Memory B cell (primary cell): ENCODE results near the gene H6PD.

Experiments used
- ATAC-seq: fragments of 150-1000 bp; cut with Tn5 transposase; 2 replicates; pipeline ENCODE4 v1.10.0; 2021; ENCODE audit warnings: low read depth, mild to moderate bottlenecking, moderate library complexity
- DNase-seq, 2 donors: peaks; one replicate each; pipeline ENCODE4 v3.0.0; 2022; ENCODE audit warnings: low spot score in 2 of 2
- H3K27ac Mint-ChIP-seq: one replicate; pipeline ENCODE4 v1.8.0; 2022; ENCODE audit warnings: mild to moderate bottlenecking, moderate library complexity, mixed read lengths
- H3K27me3 Mint-ChIP-seq: one replicate; pipeline ENCODE4 v1.8.0; 2022; ENCODE audit warnings: mixed read lengths
- H3K36me3 Mint-ChIP-seq: one replicate; pipeline ENCODE4 v1.8.0; 2022; ENCODE audit warnings: mild to moderate bottlenecking, mixed read lengths
- H3K4me1 Mint-ChIP-seq: one replicate; pipeline ENCODE4 v1.8.0; 2022; ENCODE audit warnings: mixed read lengths
- H3K4me3 Mint-ChIP-seq: one replicate; pipeline ENCODE4 v1.8.0; 2022; ENCODE audit warnings: mild to moderate bottlenecking, moderate library complexity, mixed read lengths
- H3K9me3 Mint-ChIP-seq: one replicate; pipeline ENCODE4 v1.8.0; 2022; ENCODE audit warnings: mixed read lengths

Gene H6PD

GRCh38 chr1:9265037-9265436 lies 30.5 kb downstream of the H6PD start:
- Mint-ChIP-seq H3K4me3 (no peak overlapping the region), H3K4me1 (peaks cover 13% of the 10 kb centered on the region), H3K27me3 (no peaks in the 10 kb centered on the region), H3K27ac (no peak overlapping the region), H3K36me3 (peaks cover 23% of the 10 kb centered on the region), H3K9me3 (no peaks in the 10 kb centered on the region)
- ATAC-seq (no peak), DNase-seq (no peak)

- Mint-ChIP-seq H3K27me3 (no peaks in the 10 kb centered on the region), H3K4me1 (peaks cover 4% of the 10 kb centered on the region), H3K36me3 (peaks cover 20% of the 10 kb centered on the region), H3K4me3 (no peak overlapping the region), H3K27ac (no peak overlapping the region), H3K9me3 (no peaks in the 10 kb centered on the region)
- DNase-seq (no peak), ATAC-seq (no peak)
These were observed 31.4 kb downstream of the H6PD start for GRCh38 chr1:9265968-9266367.

GRCh38 chr1:9267352-9267686 lies 32.7 kb downstream of the H6PD start:
- Mint-ChIP-seq H3K36me3 (peaks cover 15% of the 10 kb centered on the region), H3K4me1 (peaks cover 2% of the 10 kb centered on the region), H3K27ac (no peak overlapping the region), H3K4me3 (no peak overlapping the region), H3K9me3 (no peaks in the 10 kb centered on the region), H3K27me3 (no peaks in the 10 kb centered on the region)
- ATAC-seq (no peak), DNase-seq (no peak)

GRCh38 chr1:9267827-9268581 lies 33.4 kb downstream of the H6PD start:
- DNase-seq (no peak), ATAC-seq (no peak)
- H3K4me3 Mint-ChIP-seq: no peak overlapping the region
- H3K27ac Mint-ChIP-seq: no peak overlapping the region
- H3K36me3 Mint-ChIP-seq: peaks cover 14% of the 10 kb centered on the region
- no peaks in the 10 kb centered on the region for H3K9me3 Mint-ChIP-seq
- H3K27me3 Mint-ChIP-seq: no peaks in the 10 kb centered on the region
- H3K4me1 Mint-ChIP-seq: peaks cover 2% of the 10 kb centered on the region

- no peak for ATAC-seq
- H3K4me3 Mint-ChIP-seq: no peak overlapping the region
- H3K36me3 Mint-ChIP-seq: peaks cover 12% of the 10 kb centered on the region
- H3K27me3 Mint-ChIP-seq: no peaks in the 10 kb centered on the region
- H3K9me3 Mint-ChIP-seq: no peaks in the 10 kb centered on the region
- H3K4me1 Mint-ChIP-seq: peaks cover 2% of the 10 kb centered on the region
- no peak for DNase-seq
- H3K27ac Mint-ChIP-seq: no peak overlapping the region
These were observed 34.5 kb downstream of the H6PD start for GRCh38 chr1:9269078-9269501.

- H3K4me1 Mint-ChIP-seq: peaks cover 2% of the 10 kb centered on the region
- no peak overlapping the region for H3K4me3 Mint-ChIP-seq
- H3K27me3 Mint-ChIP-seq: no peaks in the 10 kb centered on the region
- H3K9me3 Mint-ChIP-seq: no peaks in the 10 kb centered on the region
- H3K27ac Mint-ChIP-seq: no peak overlapping the region
- ATAC-seq: no peak
- no peak for DNase-seq
- H3K36me3 Mint-ChIP-seq: peaks cover 11% of the 10 kb centered on the region
These were observed 35.1 kb downstream of the H6PD start for GRCh38 chr1:9269721-9270120.

GRCh38 chr1:9270290-9270883 lies 35.8 kb downstream of the H6PD start:
- H3K27ac Mint-ChIP-seq: no peak overlapping the region
- ATAC-seq: no peak
- H3K4me1 Mint-ChIP-seq: peaks cover 6% of the 10 kb centered on the region
- H3K9me3 Mint-ChIP-seq: no peaks in the 10 kb centered on the region
- no peak overlapping the region for H3K4me3 Mint-ChIP-seq
- peaks cover 6% of the 10 kb centered on the region for H3K36me3 Mint-ChIP-seq
- no peak for DNase-seq
- no peaks in the 10 kb centered on the region for H3K27me3 Mint-ChIP-seq

GRCh38 chr1:9271283-9271682 lies 36.7 kb downstream of the H6PD start:
- no peaks in the 10 kb centered on the region for H3K9me3 Mint-ChIP-seq
- H3K27me3 Mint-ChIP-seq: no peaks in the 10 kb centered on the region
- H3K4me1 Mint-ChIP-seq: peaks cover 7% of the 10 kb centered on the region
- DNase-seq: no peak
- H3K4me3 Mint-ChIP-seq: no peak overlapping the region
- H3K27ac Mint-ChIP-seq: no peak overlapping the region
- no peak for ATAC-seq
- peaks cover 4% of the 10 kb centered on the region for H3K36me3 Mint-ChIP-seq

GRCh38 chr1:9271861-9272595 lies 37.5 kb downstream of the H6PD start:
- ATAC-seq (no peak), DNase-seq (no peak)
- Mint-ChIP-seq H3K36me3 (peaks cover 5% of the 10 kb centered on the region), H3K4me1 (peaks cover 7% of the 10 kb centered on the region), H3K27me3 (no peaks in the 10 kb centered on the region), H3K9me3 (no peaks in the 10 kb centered on the region), H3K4me3 (no peak overlapping the region), H3K27ac (no peak overlapping the region)

- H3K36me3 Mint-ChIP-seq: peaks cover 4% of the 10 kb centered on the region
- H3K27ac Mint-ChIP-seq: no peak overlapping the region
These were observed 38.6 kb downstream of the H6PD start for GRCh38 chr1:9273177-9273576.

GRCh38 chr1:9275161-9275560 lies 40.6 kb downstream of the H6PD start:
- Mint-ChIP-seq H3K27ac (no peak overlapping the region), H3K4me1 (peaks cover 8% of the 10 kb centered on the region), H3K4me3 (no peak overlapping the region), H3K9me3 (no peaks in the 10 kb centered on the region), H3K36me3 (peaks cover 4% of the 10 kb centered on the region), H3K27me3 (peaks cover 4% of the 10 kb centered on the region)
- DNase-seq (no peak), ATAC-seq (no peak)

More at GRCh38 chr1:9273177-9273576, 38.6 kb downstream of the H6PD start:
- no peak for ATAC-seq
- Mint-ChIP-seq H3K4me3 (no peak overlapping the region), H3K4me1 (peaks cover 5% of the 10 kb centered on the region), H3K9me3 (no peaks in the 10 kb centered on the region), H3K27me3 (no peaks in the 10 kb centered on the region)
- DNase-seq: no peak

- H3K4me1 Mint-ChIP-seq: peaks cover 11% of the 10 kb centered on the region
- H3K36me3 Mint-ChIP-seq: peaks cover 4% of the 10 kb centered on the region
- H3K4me3 Mint-ChIP-seq: no peak overlapping the region
- ATAC-seq (peak; percentile 87), DNase-seq (no peak)
- peaks cover 7% of the 10 kb centered on the region for H3K27me3 Mint-ChIP-seq
- H3K9me3 Mint-ChIP-seq: no peaks in the 10 kb centered on the region
- no peak overlapping the region for H3K27ac Mint-ChIP-seq
These were observed 41.0 kb downstream of the H6PD start for GRCh38 chr1:9275567-9276034.

GRCh38 chr1:9278116-9278515 lies 43.5 kb downstream of the H6PD start:
- Mint-ChIP-seq H3K36me3 (peaks cover 1% of the 10 kb centered on the region), H3K4me3 (no peak overlapping the region), H3K27ac (no peak overlapping the region), H3K9me3 (no peaks in the 10 kb centered on the region), H3K4me1 (peaks cover 13% of the 10 kb centered on the region), H3K27me3 (peaks cover 18% of the 10 kb centered on the region)
- no peak for DNase-seq
- ATAC-seq: no peak

- Mint-ChIP-seq H3K36me3 (peaks cover 1% of the 10 kb centered on the region), H3K4me3 (no peak overlapping the region), H3K9me3 (no peaks in the 10 kb centered on the region), H3K27ac (no peak overlapping the region), H3K4me1 (peaks cover 13% of the 10 kb centered on the region), H3K27me3 (peaks cover 18% of the 10 kb centered on the region)
- DNase-seq: no peak
- ATAC-seq: no peak
These were observed 44.1 kb downstream of the H6PD start for GRCh38 chr1:9278585-9279153.
